ENCODE measurements around the gene PGP.

- no peak for TF ChIP-seq BHLHE40 (IDR thresholded peaks at IDR 0.05; ENCODE audit: low read depth, low read length)
- no peak for TF ChIP-seq RCOR1 (IDR thresholded peaks at IDR 0.05; ENCODE audit: low read depth, low read length)
Measured at GRCh38 chr16:2260250-2260649, 45.6 kb upstream of the PGP start.
